OCI-LY1 (cell line): ENCODE data around the gene NUP210L.
"Not testable (repeated sequence)": the region's sequence is repeated elsewhere in the genome, so short reads cannot be mapped to it uniquely, and the experiment has no call there.

Source experiments
- H2AFZ ChIP-seq: fragments of 200-600 bp; sonication (generic), shearing (Covaris generic); 2 replicates; pipeline ENCODE4 v1.6.0; 2014; ENCODE audit warnings: antibody characterized with exemption, mild to moderate bottlenecking, low read length
- H3F3A ChIP-seq: fragments of 200-600 bp; sonication (generic), shearing (Covaris generic); 2 replicates; pipeline ENCODE4 v1.6.0; 2014; ENCODE audit warnings: mild to moderate bottlenecking, antibody characterized with exemption, low read length, moderate library complexity; ENCODE audit not compliant: insufficient read depth
- H3K27ac ChIP-seq: fragments of 200-600 bp; sonication (generic); 2 replicates; pipeline ENCODE4 v1.5.1; 2014; ENCODE audit warnings: low read length, mixed run types, mild to moderate bottlenecking, low read depth; ENCODE audit not compliant: poor library complexity, severe bottlenecking
- H3K27me3 ChIP-seq: fragments of 200-600 bp; sonication (generic); 2 replicates; pipeline ENCODE4 v1.6.0; 2014; ENCODE audit warnings: antibody characterized with exemption, mild to moderate bottlenecking, low read length, moderate library complexity; ENCODE audit not compliant: insufficient read depth
- H3K36me3 ChIP-seq: fragments of 200-600 bp; sonication (generic); 2 replicates; pipeline ENCODE4 v1.6.1; 2014; ENCODE audit warnings: mild to moderate bottlenecking, antibody characterized with exemption, low read length, moderate library complexity, mixed read lengths; ENCODE audit not compliant: insufficient read depth
- H3K4me1 ChIP-seq: fragments of 200-600 bp; sonication (generic); 2 replicates; pipeline ENCODE4 v1.5.1; 2014; ENCODE audit warnings: mild to moderate bottlenecking, low read length, moderate library complexity; ENCODE audit not compliant: insufficient read depth, severe bottlenecking
- H3K4me2 ChIP-seq: fragments of 200-600 bp; sonication (generic), shearing (Covaris generic); 2 replicates; pipeline ENCODE4 v1.6.1; 2014; ENCODE audit warnings: low read length
- H3K4me3 ChIP-seq: fragments of 200-600 bp; sonication (generic); 2 replicates; pipeline ENCODE4 v1.5.1; 2014; ENCODE audit warnings: low read length, low read depth, mild to moderate bottlenecking, mixed read lengths; ENCODE audit not compliant: poor library complexity, severe bottlenecking
- H3K79me2 ChIP-seq: fragments of 200-600 bp; shearing (Covaris generic); 2 replicates; pipeline ENCODE4 v1.6.1; 2016; ENCODE audit warnings: mixed run types, low read length, mixed read lengths; ENCODE audit not compliant: insufficient read depth
- H3K9ac ChIP-seq: fragments of 200-600 bp; sonication (generic), shearing (Covaris generic); 2 replicates; pipeline ENCODE4 v1.6.1; 2014; ENCODE audit warnings: mild to moderate bottlenecking, low read length, mixed read lengths
- H3K9me2 ChIP-seq: fragments of 200-600 bp; sonication (generic), shearing (Covaris generic); 2 replicates; pipeline ENCODE4 v1.6.1; 2014; ENCODE audit warnings: low read depth, mild to moderate bottlenecking, low read length, mixed read lengths
- H3K9me3 ChIP-seq: fragments of 200-600 bp; shearing (Covaris generic); 2 replicates; pipeline ENCODE4 v1.6.1; 2014; ENCODE audit warnings: low read length, mixed read lengths
- H4K20me1 ChIP-seq: fragments of 200-600 bp; sonication (generic), shearing (Covaris generic); 2 replicates; pipeline ENCODE4 v1.6.0; 2016; ENCODE audit warnings: mild to moderate bottlenecking, low read length; ENCODE audit not compliant: insufficient read depth
- CTCF ChIP-seq: fragments of 200-600 bp; sonication (generic), shearing (Covaris generic); IDR thresholded peaks from 2 replicates; pipeline ENCODE4 v1.5.1; 2017; ENCODE audit warnings: mild to moderate bottlenecking, antibody characterized with exemption, low read length, moderate library complexity, mixed read lengths
- EZH2 ChIP-seq: fragments of 200-600 bp; sonication (generic), shearing (Covaris generic); IDR thresholded peaks from 2 replicates; pipeline ENCODE4 v1.8.0; 2017; ENCODE audit warnings: borderline replicate concordance, mixed run types, mild to moderate bottlenecking, antibody characterized with exemption, low read length, moderate library complexity, mixed read lengths

Gene NUP210L

GRCh38 chr1:154012129-154012528, 142.7 kb downstream of the NUP210L start:
- Histone ChIP-seq H3K9me2 (no peaks in the 10 kb centered on the region), H3K4me2 (no peak overlapping the region)
- TF ChIP-seq CTCF (no peak), EZH2 (no peak)

GRCh38 chr1:154006136-154006535, 148.7 kb downstream of the NUP210L start:
- Histone ChIP-seq H2AFZ (no peak overlapping the region), H3K27me3 (no peaks in the 10 kb centered on the region), H3K9me3 (no peaks in the 10 kb centered on the region), H3K4me3 (no peak overlapping the region), H3K79me2 (no peaks in the 10 kb centered on the region), H3K4me2 (no peak overlapping the region), H3K36me3 (no peaks in the 10 kb centered on the region), H3K9me2 (no peaks in the 10 kb centered on the region), H3K9ac (no peak overlapping the region), H3K27ac (no peak overlapping the region), H4K20me1 (no peaks in the 10 kb centered on the region), H3F3A (no peaks in the 10 kb centered on the region), H3K4me1 (no peaks in the 10 kb centered on the region)
- TF ChIP-seq EZH2 (no peak), CTCF (no peak)

More at GRCh38 chr1:154012129-154012528, 142.7 kb downstream of the NUP210L start:
- H3K27ac ChIP-seq: no peak overlapping the region
- no peaks in the 10 kb centered on the region for H3F3A ChIP-seq
- no peaks in the 10 kb centered on the region for H3K79me2 ChIP-seq
- H3K4me1 ChIP-seq: no peaks in the 10 kb centered on the region
- no peaks in the 10 kb centered on the region for H3K27me3 ChIP-seq
- no peaks in the 10 kb centered on the region for H3K9me3 ChIP-seq
- H3K4me3 ChIP-seq: no peak overlapping the region
- no peaks in the 10 kb centered on the region for H3K36me3 ChIP-seq
- no peak overlapping the region for H3K9ac ChIP-seq
- no peak overlapping the region for H2AFZ ChIP-seq
- no peaks in the 10 kb centered on the region for H4K20me1 ChIP-seq

- H4K20me1 ChIP-seq: no peaks in the 10 kb centered on the region
- peaks cover 4% of the 10 kb centered on the region for H3K36me3 ChIP-seq
- no peak overlapping the region for H3K27ac ChIP-seq
- H3K9ac ChIP-seq: no peak overlapping the region
- no peak overlapping the region for H2AFZ ChIP-seq
- no peaks in the 10 kb centered on the region for H3F3A ChIP-seq
- H3K4me2 ChIP-seq: no peak overlapping the region
- no peaks in the 10 kb centered on the region for H3K27me3 ChIP-seq
- no peaks in the 10 kb centered on the region for H3K79me2 ChIP-seq
- no peaks in the 10 kb centered on the region for H3K9me2 ChIP-seq
- H3K9me3 ChIP-seq: no peaks in the 10 kb centered on the region
- no peaks in the 10 kb centered on the region for H3K4me1 ChIP-seq
- no peak overlapping the region for H3K4me3 ChIP-seq
- TF ChIP-seq EZH2 (no peak), CTCF (no peak)
Observed at GRCh38 chr1:154000420-154000819, 154.5 kb downstream of the NUP210L start.

GRCh38 chr1:153996882-153997281, 158.0 kb downstream of the NUP210L start:
- H3K79me2 ChIP-seq, H3K27ac ChIP-seq, H3K9me3 ChIP-seq, H3K9ac ChIP-seq, H4K20me1 ChIP-seq, H3K4me2 ChIP-seq, H3K4me3 ChIP-seq, H3F3A ChIP-seq, H2AFZ ChIP-seq, H3K9me2 ChIP-seq, H3K27me3 ChIP-seq: not testable (repeated sequence)
- Histone ChIP-seq H3K36me3 (peaks cover 39% of the 10 kb centered on the region), H3K4me1 (peaks cover 12% of the 10 kb centered on the region)
